GM11168 (cell line): ENCODE results near the gene ARL2.

Experiments used
- in situ Hi-C: fragments of 300-500 bp; cut with MboI; formaldehyde crosslinking; loops from one replicate; pipeline ENCODE4 v1.12.0; 2022; ENCODE audit warnings: low sequenced_read_pairs; ENCODE audit not compliant: unreplicated experiment

The ARL2 gene

DNA sequence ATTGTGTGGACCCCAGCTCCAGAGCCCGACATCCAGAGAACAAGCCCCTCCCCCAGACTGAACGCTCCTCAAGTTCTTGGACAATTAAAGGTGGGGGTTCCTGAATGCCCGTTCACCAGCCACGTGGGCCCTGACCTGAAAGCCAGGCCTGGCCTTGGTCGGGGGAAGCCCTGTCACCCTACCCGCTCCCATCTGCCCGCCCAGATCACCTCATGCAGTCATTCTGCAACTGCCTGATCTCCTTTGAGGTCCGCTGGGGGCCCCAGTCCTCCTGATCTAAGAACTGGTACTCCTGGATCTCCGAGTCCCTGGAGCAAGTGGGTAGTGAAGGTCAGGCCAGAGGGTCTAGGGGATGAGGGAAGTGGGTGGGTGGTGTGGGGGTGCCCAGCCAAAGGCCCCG, 53.5 kb downstream of the ARL2 start:
- in situ Hi-C loops, result no loop called here

DNA sequence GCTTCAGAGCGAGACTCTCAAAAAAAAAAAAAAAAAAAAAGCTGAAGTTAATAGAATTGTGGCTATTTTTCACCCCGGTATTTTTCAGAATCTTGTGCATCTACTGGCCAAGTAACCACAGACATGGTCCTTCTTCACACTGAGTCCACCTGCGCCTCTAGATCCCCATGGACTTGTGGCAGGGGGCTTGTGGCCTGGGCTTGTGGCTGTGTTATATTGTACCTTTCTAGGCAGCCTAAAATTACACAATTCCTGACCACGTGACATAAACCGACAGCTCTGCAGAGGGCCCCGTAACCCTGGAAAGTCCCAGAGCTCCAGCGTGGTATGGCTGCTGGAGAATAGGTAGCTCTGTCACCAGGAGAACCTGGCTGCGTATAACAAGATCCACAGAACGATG, 55.3 kb downstream of the ARL2 start:
- in situ Hi-C loops, result no loop called here
